Activated naive CD4-positive, alpha-beta T cell treated with anti-CD3 and anti-CD28 coated beads, Interleukin-2, amount 10 ng/mL, durations not matched to agents 7 days and 5 days (primary cell): ENCODE data around the gene PXDN.
"Not testable (repeated sequence)": the region's sequence is repeated elsewhere in the genome, so short reads cannot be mapped to it uniquely, and the experiment has no call there.

Experiments
- CTCF ChIA-PET: fragments of 350-600 bp; sonication (Branson Sonifier 250); formaldehyde crosslinking; loops from one replicate; lab custom pipeline; 2021; ENCODE audit warnings: antibody characterized with exemption; lab: Charles Lee
- DNase-seq: peaks from one replicate; pipeline ENCODE4 v3.0.0-alpha.2; 2020
- H3K27ac Mint-ChIP-seq: one replicate; pipeline ENCODE4 v1.8.0; 2021; ENCODE audit warnings: mild to moderate bottlenecking, moderate library complexity, mixed read lengths
- H3K27me3 Mint-ChIP-seq: one replicate; pipeline ENCODE4 v1.8.0; 2021; ENCODE audit warnings: mild to moderate bottlenecking, mixed read lengths
- H3K36me3 Mint-ChIP-seq: one replicate; pipeline ENCODE4 v1.8.0; 2021; ENCODE audit warnings: mixed read lengths
- H3K4me1 Mint-ChIP-seq: one replicate; pipeline ENCODE4 v1.8.0; 2021; ENCODE audit warnings: mixed read lengths
- H3K4me3 Mint-ChIP-seq: one replicate; pipeline ENCODE4 v1.8.0; 2021; ENCODE audit warnings: mild to moderate bottlenecking, moderate library complexity, mixed read lengths
- H3K9me3 Mint-ChIP-seq: one replicate; pipeline ENCODE4 v1.8.0; 2021; ENCODE audit warnings: mixed read lengths

PXDN gene

GRCh38 chr2:1738163-1738562 lies 6.2 kb downstream of the PXDN start:
- Mint-ChIP-seq H3K4me1 (peaks cover 4% of the 10 kb centered on the region), H3K27ac (no peak overlapping the region), H3K36me3 (no peaks in the 10 kb centered on the region), H3K9me3 (no peaks in the 10 kb centered on the region), H3K27me3 (peaks cover 26% of the 10 kb centered on the region), H3K4me3 (no peak overlapping the region)
- no peak for DNase-seq
- CTCF ChIA-PET, result interaction anchor here (2.8 kb wide), 1 partner anchor 13 kb away, joined by 9 read pairs; no protein-coding TSS in a partner anchor

GRCh38 chr2:1736997-1737480 lies 7.3 kb downstream of the PXDN start:
- Mint-ChIP-seq H3K36me3 (no peaks in the 10 kb centered on the region), H3K4me3 (no peak overlapping the region), H3K27me3 (peaks cover 17% of the 10 kb centered on the region), H3K4me1 (peaks cover under 1% of the 10 kb centered on the region), H3K27ac (no peak overlapping the region), H3K9me3 (no peaks in the 10 kb centered on the region)
- CTCF ChIA-PET, result interaction anchor here (2.8 kb wide), 1 partner anchor 14 kb away, joined by 9 read pairs; no protein-coding TSS in a partner anchor
- no peak for DNase-seq

GRCh38 chr2:1736045-1736444 lies 8.3 kb downstream of the PXDN start:
- Mint-ChIP-seq H3K9me3 (no peaks in the 10 kb centered on the region), H3K27ac (no peak overlapping the region), H3K36me3 (no peaks in the 10 kb centered on the region), H3K27me3 (peaks cover 14% of the 10 kb centered on the region), H3K4me3 (no peak overlapping the region), H3K4me1 (no peaks in the 10 kb centered on the region)
- CTCF ChIA-PET, result interaction anchor here (2.8 kb wide), 1 partner anchor 15 kb away, joined by 9 read pairs; no protein-coding TSS in a partner anchor
- DNase-seq, result no peak

GRCh38 chr2:1733298-1733697 lies 11.0 kb downstream of the PXDN start:
- not testable (repeated sequence) for H3K27me3 Mint-ChIP-seq, H3K27ac Mint-ChIP-seq, H3K4me1 Mint-ChIP-seq, H3K9me3 Mint-ChIP-seq, H3K36me3 Mint-ChIP-seq, DNase-seq, H3K4me3 Mint-ChIP-seq
- CTCF ChIA-PET, result interaction anchor here (1.2 kb wide), 1 partner anchor 18 kb away, joined by 3 read pairs; no protein-coding TSS in a partner anchor

GRCh38 chr2:1731963-1732768 lies 12.1 kb downstream of the PXDN start:
- DNase-seq, result no peak
- peaks cover 9% of the 10 kb centered on the region for H3K27me3 Mint-ChIP-seq
- H3K4me3 Mint-ChIP-seq, result no peak overlapping the region
- CTCF ChIA-PET, result no interaction called here
- H3K27ac Mint-ChIP-seq, result no peak overlapping the region
- H3K4me1 Mint-ChIP-seq, result no peaks in the 10 kb centered on the region
- no peaks in the 10 kb centered on the region for H3K9me3 Mint-ChIP-seq
- H3K36me3 Mint-ChIP-seq, result no peaks in the 10 kb centered on the region

GRCh38 chr2:1731447-1731962 lies 12.8 kb downstream of the PXDN start:
- Mint-ChIP-seq H3K36me3 (no peaks in the 10 kb centered on the region), H3K4me3 (no peak overlapping the region), H3K27me3 (peaks cover 9% of the 10 kb centered on the region), H3K4me1 (no peaks in the 10 kb centered on the region), H3K9me3 (no peaks in the 10 kb centered on the region), H3K27ac (no peak overlapping the region)
- CTCF ChIA-PET, result no interaction called here
- no peak for DNase-seq

GRCh38 chr2:1730015-1730927 lies 14.0 kb downstream of the PXDN start:
- Mint-ChIP-seq H3K9me3 (no peaks in the 10 kb centered on the region), H3K36me3 (no peaks in the 10 kb centered on the region), H3K4me3 (no peak overlapping the region), H3K27ac (no peak overlapping the region), H3K27me3 (peaks cover 9% of the 10 kb centered on the region), H3K4me1 (no peaks in the 10 kb centered on the region)
- DNase-seq, result no peak
- CTCF ChIA-PET, result no interaction called here

GRCh38 chr2:1729242-1729641 lies 15.1 kb downstream of the PXDN start:
- Mint-ChIP-seq H3K4me1 (no peaks in the 10 kb centered on the region), H3K27ac (no peak overlapping the region), H3K27me3 (peaks cover 9% of the 10 kb centered on the region), H3K9me3 (no peaks in the 10 kb centered on the region), H3K4me3 (no peak overlapping the region), H3K36me3 (no peaks in the 10 kb centered on the region)
- CTCF ChIA-PET, result no interaction called here
- no peak for DNase-seq

GRCh38 chr2:1728821-1729220 lies 15.5 kb downstream of the PXDN start:
- H3K4me1 Mint-ChIP-seq, result no peaks in the 10 kb centered on the region
- H3K9me3 Mint-ChIP-seq, result no peaks in the 10 kb centered on the region
- H3K27ac Mint-ChIP-seq, result no peak overlapping the region
- peaks cover 9% of the 10 kb centered on the region for H3K27me3 Mint-ChIP-seq
- DNase-seq, result no peak
- CTCF ChIA-PET, result interaction anchor here (1.3 kb wide), 1 partner anchor 22 kb away, joined by 3 read pairs; no protein-coding TSS in a partner anchor
- H3K36me3 Mint-ChIP-seq, result no peaks in the 10 kb centered on the region
- no peak overlapping the region for H3K4me3 Mint-ChIP-seq

- CTCF ChIA-PET, result interaction anchor here (0.6 to 1.3 kb wide), 2 partner anchors 20 to 23 kb away, joined by 3 read pairs; no protein-coding TSS in a partner anchor
- H3K9me3 Mint-ChIP-seq, result no peaks in the 10 kb centered on the region
- H3K27ac Mint-ChIP-seq, result no peak overlapping the region
- no peak for DNase-seq
- peaks cover 9% of the 10 kb centered on the region for H3K27me3 Mint-ChIP-seq
- no peaks in the 10 kb centered on the region for H3K4me1 Mint-ChIP-seq
- no peaks in the 10 kb centered on the region for H3K36me3 Mint-ChIP-seq
- H3K4me3 Mint-ChIP-seq, result no peak overlapping the region
Observed at GRCh38 chr2:1727796-1728474, 16.4 kb downstream of the PXDN start.

GRCh38 chr2:1727101-1727771 lies 17.1 kb downstream of the PXDN start:
- H3K27ac Mint-ChIP-seq, result no peak overlapping the region
- H3K4me1 Mint-ChIP-seq, result no peaks in the 10 kb centered on the region
- H3K36me3 Mint-ChIP-seq, result no peaks in the 10 kb centered on the region
- H3K9me3 Mint-ChIP-seq, result no peaks in the 10 kb centered on the region
- H3K4me3 Mint-ChIP-seq, result no peak overlapping the region
- DNase-seq, result no peak
- CTCF ChIA-PET, result interaction anchor here (0.6 kb wide), 2 partner anchors 9 to 21 kb away, joined by 3 read pairs; no protein-coding TSS in a partner anchor
- peaks cover 9% of the 10 kb centered on the region for H3K27me3 Mint-ChIP-seq

- DNase-seq, result no peak
- H3K27me3 Mint-ChIP-seq, result peaks cover 5% of the 10 kb centered on the region
- no peak overlapping the region for H3K27ac Mint-ChIP-seq
- no peak overlapping the region for H3K4me3 Mint-ChIP-seq
- H3K4me1 Mint-ChIP-seq, result no peaks in the 10 kb centered on the region
- H3K9me3 Mint-ChIP-seq, result no peaks in the 10 kb centered on the region
- CTCF ChIA-PET, result interaction anchor here (0.6 kb wide), 1 partner anchor 9 kb away, joined by 3 read pairs; no protein-coding TSS in a partner anchor
- no peaks in the 10 kb centered on the region for H3K36me3 Mint-ChIP-seq
Observed at GRCh38 chr2:1726558-1726957, 17.8 kb downstream of the PXDN start.

GRCh38 chr2:1724351-1724750 lies 20.0 kb downstream of the PXDN start:
- H3K9me3 Mint-ChIP-seq, H3K27ac Mint-ChIP-seq, H3K36me3 Mint-ChIP-seq, CTCF ChIA-PET, H3K4me1 Mint-ChIP-seq, H3K27me3 Mint-ChIP-seq, DNase-seq, H3K4me3 Mint-ChIP-seq: not testable (repeated sequence)
